ENCODE measurements around the gene TMEM40.

- no peak for TF ChIP-seq CTCF (IDR thresholded peaks at IDR 0.05)
- TF ChIP-seq GABPA (IDR thresholded peaks at IDR 0.05; ENCODE audit: low read depth): no peak
These were observed 14.6 kb upstream of the TMEM40 start for GRCh38 chr3:12773710-12774086.

All from SK-N-SH (cell line).